DND-41 (cell line): Measurements from ENCODE around the gene S100A7A.

ENCODE experiments used
- EZH2 ChIP-seq: IDR thresholded peaks from 3 replicates; pipeline ENCODE4 v1.6.1; 2012; ENCODE audit warnings: borderline replicate concordance, low read depth, mild to moderate bottlenecking, moderate library complexity, low read length, inconsistent platforms; ENCODE audit not compliant: severe bottlenecking
- TF ChIP-seq, protein P1 (sequence below): IDR thresholded peaks from 2 replicates; pipeline ENCODE4 v1.5.1; 2012; ENCODE audit warnings: borderline replicate concordance, low read length, moderate library complexity, mild to moderate bottlenecking; ENCODE audit not compliant: poor library complexity, severe bottlenecking; ENCODE audit errors: extremely low read depth

DNA sequence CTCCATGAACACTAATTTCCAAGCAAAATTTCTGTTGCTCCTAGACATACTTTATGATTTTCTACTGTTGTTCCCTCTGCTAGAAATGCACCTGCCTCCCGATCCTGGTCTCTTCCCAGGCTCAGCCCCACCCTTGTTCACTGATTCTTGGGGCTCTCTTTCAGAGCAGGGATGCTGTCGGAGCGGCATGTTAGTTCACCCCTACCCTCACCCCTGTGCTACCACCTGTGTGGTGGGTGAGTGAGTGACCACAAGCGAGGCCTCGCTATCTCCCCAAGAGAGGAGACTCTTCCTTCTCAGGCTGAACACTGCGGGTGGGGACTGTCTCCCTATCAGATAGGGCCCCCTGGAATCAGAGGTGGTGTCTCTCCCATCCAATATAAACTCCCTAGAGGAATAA is 20.5 kb upstream of the S100A7A start:
- TF ChIP-seq, protein P1, sequence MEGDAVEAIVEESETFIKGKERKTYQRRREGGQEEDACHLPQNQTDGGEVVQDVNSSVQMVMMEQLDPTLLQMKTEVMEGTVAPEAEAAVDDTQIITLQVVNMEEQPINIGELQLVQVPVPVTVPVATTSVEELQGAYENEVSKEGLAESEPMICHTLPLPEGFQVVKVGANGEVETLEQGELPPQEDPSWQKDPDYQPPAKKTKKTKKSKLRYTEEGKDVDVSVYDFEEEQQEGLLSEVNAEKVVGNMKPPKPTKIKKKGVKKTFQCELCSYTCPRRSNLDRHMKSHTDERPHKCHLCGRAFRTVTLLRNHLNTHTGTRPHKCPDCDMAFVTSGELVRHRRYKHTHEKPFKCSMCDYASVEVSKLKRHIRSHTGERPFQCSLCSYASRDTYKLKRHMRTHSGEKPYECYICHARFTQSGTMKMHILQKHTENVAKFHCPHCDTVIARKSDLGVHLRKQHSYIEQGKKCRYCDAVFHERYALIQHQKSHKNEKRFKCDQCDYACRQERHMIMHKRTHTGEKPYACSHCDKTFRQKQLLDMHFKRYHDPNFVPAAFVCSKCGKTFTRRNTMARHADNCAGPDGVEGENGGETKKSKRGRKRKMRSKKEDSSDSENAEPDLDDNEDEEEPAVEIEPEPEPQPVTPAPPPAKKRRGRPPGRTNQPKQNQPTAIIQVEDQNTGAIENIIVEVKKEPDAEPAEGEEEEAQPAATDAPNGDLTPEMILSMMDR: no peak
- no peak for TF ChIP-seq EZH2
